Choroid plexus epithelial cell (primary cell): ENCODE data around the gene GRB10.
A peak's percentile ranks its signal among the peaks of the same experiment; 100 is the strongest.

Source experiments
- DNase-seq: peaks from one replicate; pipeline ENCODE4 v3.0.0-alpha.2; 2010; ENCODE audit warnings: low read depth
- H3K4me3 ChIP-seq: 2 replicates; pipeline ENCODE4 v1.5.1; 2011; ENCODE audit warnings: low read depth, mild to moderate bottlenecking, control low read depth, low read length, moderate library complexity
- CTCF ChIP-seq: conservative IDR thresholded peaks from 2 replicates; pipeline ENCODE4 v1.5.1; 2011; ENCODE audit warnings: low read depth, mild to moderate bottlenecking, control low read depth, inconsistent platforms, low read length, moderate library complexity

GRB10 gene

GRCh38 chr7:50812841-50813475, 30.3 kb upstream of the GRB10 start:
- H3K4me3 ChIP-seq = no peak overlapping the region
- DNase-seq = peak; percentile 78
- no peak for TF ChIP-seq CTCF

- no peak for DNase-seq
- TF ChIP-seq CTCF = no peak
- H3K4me3 ChIP-seq = no peak overlapping the region
Measured at GRCh38 chr7:50812094-50812493, 29.4 kb upstream of the GRB10 start.

GRCh38 chr7:50808282-50808888, 25.7 kb upstream of the GRB10 start:
- no peak for DNase-seq
- no peak for TF ChIP-seq CTCF
- no peak overlapping the region for H3K4me3 ChIP-seq

- H3K4me3 ChIP-seq = no peak overlapping the region
- no peak for TF ChIP-seq CTCF
- DNase-seq = peak; percentile 60
Measured at GRCh38 chr7:50807026-50807730, 24.5 kb upstream of the GRB10 start.

- TF ChIP-seq CTCF = no peak
- DNase-seq = no peak
- no peak overlapping the region for H3K4me3 ChIP-seq
Measured at GRCh38 chr7:50806143-50806542, 23.4 kb upstream of the GRB10 start.

GRCh38 chr7:50805447-50806125, 22.9 kb upstream of the GRB10 start:
- DNase-seq = no peak
- no peak for TF ChIP-seq CTCF
- H3K4me3 ChIP-seq = no peak overlapping the region
